GM23338 (cell line): ENCODE results near the gene SIL1. TPM values are rescaled to one million over a fixed set of nuclear protein-coding genes. Genes with fewer than 3 reads are reported as not detected.

Experiments used
- ATAC-seq: fragments of 200-7000 bp; cut with Tn5 transposase; 3 replicates; pipeline ENCODE4 v1.9.1; 2020
- DNase-seq: peaks from one replicate; pipeline ENCODE4 v3.0.0-alpha.2; 2015; ENCODE audit warnings: low spot score
- H2AFZ ChIP-seq: fragments of 200-600 bp; sonication (generic); 2 replicates; pipeline ENCODE4 v1.8.0; 2016; ENCODE audit warnings: antibody characterized with exemption, mild to moderate bottlenecking, moderate library complexity
- H3F3A ChIP-seq: fragments of 200-600 bp; sonication (generic); replicated peaks from 2 replicates; pipeline ENCODE4 v1.8.0; 2017; ENCODE audit warnings: antibody characterized with exemption, mixed run types, low read depth
- H3K27ac ChIP-seq: fragments of 200-600 bp; sonication (generic); 2 replicates; pipeline ENCODE4 v1.6.1; 2016; ENCODE audit warnings: low read depth
- H3K27me3 ChIP-seq: fragments of 200-600 bp; sonication (generic); 2 replicates; pipeline ENCODE4 v1.8.0; 2016; ENCODE audit warnings: mild to moderate bottlenecking, mixed run types, moderate library complexity; ENCODE audit not compliant: insufficient read depth
- H3K36me3 ChIP-seq: fragments of 200-600 bp; sonication (generic); 2 replicates; pipeline ENCODE4 v1.8.0; 2016; ENCODE audit warnings: mild to moderate bottlenecking; ENCODE audit not compliant: insufficient read depth
- H3K4me1 ChIP-seq: fragments of 200-600 bp; sonication (generic); 2 replicates; pipeline ENCODE4 v1.8.0; 2016; ENCODE audit warnings: mild to moderate bottlenecking, moderate library complexity; ENCODE audit not compliant: insufficient read depth
- H3K4me2 ChIP-seq: fragments of 200-600 bp; sonication (generic); 2 replicates; pipeline ENCODE4 v1.7.1; 2017; ENCODE audit warnings: mixed run types
- H3K4me3 ChIP-seq: fragments of 200-600 bp; sonication (generic); 2 replicates; pipeline ENCODE4 v1.6.1; 2016; ENCODE audit warnings: mixed run types
- H3K79me2 ChIP-seq: fragments of 200-600 bp; sonication (generic); replicated peaks from 2 replicates; pipeline ENCODE4 v1.8.0; 2017; ENCODE audit warnings: mild to moderate bottlenecking; ENCODE audit not compliant: insufficient read depth
- H3K9me2 ChIP-seq: fragments of 200-600 bp; sonication (generic); 2 replicates; pipeline ENCODE4 v1.8.0; 2017; ENCODE audit not compliant: insufficient read depth
- H4K20me1 ChIP-seq: fragments of 200-600 bp; sonication (generic); replicated peaks from 2 replicates; pipeline ENCODE4 v1.8.0; 2017; ENCODE audit warnings: mild to moderate bottlenecking; ENCODE audit not compliant: insufficient read depth
- H3K27ac Mint-ChIP-seq: 2 replicates; pipeline ENCODE4 v1.8.0; 2020; ENCODE audit warnings: inconsistent platforms, mild to moderate bottlenecking, moderate library complexity, mixed read lengths
- H3K27me3 Mint-ChIP-seq: 3 replicates; pipeline ENCODE4 v1.8.0; 2022; ENCODE audit warnings: low read depth, mild to moderate bottlenecking, moderate library complexity, mixed read lengths, inconsistent platforms; ENCODE audit not compliant: insufficient read depth, poor library complexity
- H3K36me3 Mint-ChIP-seq: 3 replicates; pipeline ENCODE4 v1.8.0; 2021; ENCODE audit warnings: low read depth, mild to moderate bottlenecking, inconsistent platforms, moderate library complexity, mixed read lengths
- H3K4me1 Mint-ChIP-seq: 3 replicates; pipeline ENCODE4 v1.8.0; 2020; ENCODE audit warnings: mild to moderate bottlenecking, inconsistent platforms, mixed read lengths
- H3K4me3 Mint-ChIP-seq: 3 replicates; pipeline ENCODE4 v1.8.0; 2021; ENCODE audit warnings: moderate library complexity, mild to moderate bottlenecking, inconsistent platforms, mixed read lengths
- H3K9me3 Mint-ChIP-seq: 3 replicates; pipeline ENCODE4 v1.8.0; 2020; ENCODE audit warnings: moderate library complexity, mild to moderate bottlenecking, inconsistent platforms, mixed read lengths
- CREB1 ChIP-seq: fragments of 250-450 bp; sonication (Bioruptor Pico); IDR thresholded peaks from 2 replicates; pipeline ENCODE4 v1.5.0; 2020; ENCODE audit warnings: low read depth, mild to moderate bottlenecking, moderate library complexity
- JUNB ChIP-seq: IDR thresholded peaks from one replicate; pipeline ENCODE4 v1.6.1; 2016; ENCODE audit warnings: antibody characterized with exemption; ENCODE audit not compliant: unreplicated experiment
- NANOG ChIP-seq: IDR thresholded peaks from 2 replicates; pipeline ENCODE4 v1.6.1; 2016; ENCODE audit warnings: antibody characterized with exemption, borderline replicate concordance
- STAT1 ChIP-seq: IDR thresholded peaks from one replicate; pipeline ENCODE4 v1.6.1; 2016; ENCODE audit warnings: antibody characterized with exemption; ENCODE audit not compliant: unreplicated experiment
- polyA plus RNA-seq: library from polyadenylated mRNA; unstranded; fragments of >200 nt; fragmentation: Nextera tagmentation; extraction: Ambion mirVana; gene quantifications from 2 replicates; pipeline ENCODE4 v1.2.1, GENCODE V29; 2016
- total RNA-seq: library from RNA; depleted of rRNA; stranded (reverse); fragments of >200 nt; shearing (Covaris generic); gene quantifications from 2 replicates; pipeline ENCODE4 v1.2.3, GENCODE V29; 2014
- TF ChIP-seq, protein P1 (sequence below): fragments of 250-450 bp; sonication (Bioruptor Pico); IDR thresholded peaks from 2 replicates; pipeline ENCODE4 v1.5.0; 2020; ENCODE audit warnings: mild to moderate bottlenecking, moderate library complexity
- TF ChIP-seq, protein P2 (sequence below): IDR thresholded peaks from 2 replicates; pipeline ENCODE4 v1.6.1; 2016; ENCODE audit warnings: antibody characterized with exemption
- TF ChIP-seq, protein P3 (sequence below), 2 experiments: fragments of 200-600 bp in 1 of 2; sonication (generic) in 1 of 2; conservative IDR thresholded peaks; 2 replicates each; pipeline versions ENCODE4 v1.5.1 to v1.6.1; 2016 to 2017; ENCODE audit warnings: antibody characterized with exemption in 2 of 2, low read depth in 2 of 2, mild to moderate bottlenecking in 2 of 2, moderate library complexity in 1 of 2

SIL1 gene
- total and polyA plus RNA-seq, 2 experiments from 2014 or later: 5.5 to 5.9 TPM

DNA sequence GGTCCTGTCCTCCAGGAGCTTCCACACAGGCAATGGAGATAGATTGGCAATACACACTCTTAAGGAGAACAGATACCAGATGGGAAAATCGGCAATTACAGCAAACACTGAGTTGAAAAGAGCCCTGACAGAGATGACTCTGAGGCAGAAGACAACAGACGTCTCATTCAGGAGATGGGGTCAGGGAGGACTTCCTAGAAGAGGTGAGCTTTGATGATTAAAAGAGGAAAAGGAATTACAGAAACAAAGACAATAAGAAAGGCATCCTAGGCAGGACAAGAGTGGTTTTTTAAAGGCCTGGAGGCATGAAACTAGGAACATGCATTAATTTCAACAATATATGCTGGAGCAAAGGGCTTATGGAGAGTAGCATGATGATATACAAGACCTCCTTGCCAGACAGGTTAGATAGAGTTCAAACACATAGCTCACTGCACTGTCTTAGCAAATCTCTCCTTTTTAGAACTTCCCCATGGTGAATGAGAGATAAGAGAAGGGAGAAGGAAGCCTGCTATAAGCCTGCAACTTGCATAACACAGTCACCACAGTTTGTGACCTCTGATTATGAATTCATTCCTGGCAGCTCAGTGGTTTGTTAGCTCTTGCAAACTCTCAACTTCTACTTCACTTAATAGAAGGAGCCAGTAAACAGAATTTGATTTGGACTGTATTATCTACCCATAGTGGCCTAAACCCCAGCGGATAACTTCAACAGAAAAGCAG is 48.5 kb downstream of the SIL1 start:
- H2AFZ ChIP-seq: no peak overlapping the region
- no peaks in the 10 kb centered on the region for H3F3A ChIP-seq
- H3K4me1 Mint-ChIP-seq: peaks cover 10% of the 10 kb centered on the region
- DNase-seq: no peak
- no peak overlapping the region for H3K27ac ChIP-seq
- no peak for ATAC-seq
- no peaks in the 10 kb centered on the region for H3K9me3 Mint-ChIP-seq
- H3K4me2 ChIP-seq: no peak overlapping the region
- no peaks in the 10 kb centered on the region for H4K20me1 ChIP-seq
- H3K4me1 ChIP-seq: no peaks in the 10 kb centered on the region
- no peaks in the 10 kb centered on the region for H3K9me2 ChIP-seq
- H3K27me3 ChIP-seq: no peaks in the 10 kb centered on the region
- no peaks in the 10 kb centered on the region for H3K36me3 Mint-ChIP-seq
- H3K4me3 ChIP-seq: no peak overlapping the region
- H3K27me3 Mint-ChIP-seq: no peaks in the 10 kb centered on the region
- H3K4me3 Mint-ChIP-seq: no peak overlapping the region
- H3K27ac Mint-ChIP-seq: no peak overlapping the region
- H3K79me2 ChIP-seq: no peaks in the 10 kb centered on the region
- no peaks in the 10 kb centered on the region for H3K36me3 ChIP-seq
- TF ChIP-seq, protein P1, sequence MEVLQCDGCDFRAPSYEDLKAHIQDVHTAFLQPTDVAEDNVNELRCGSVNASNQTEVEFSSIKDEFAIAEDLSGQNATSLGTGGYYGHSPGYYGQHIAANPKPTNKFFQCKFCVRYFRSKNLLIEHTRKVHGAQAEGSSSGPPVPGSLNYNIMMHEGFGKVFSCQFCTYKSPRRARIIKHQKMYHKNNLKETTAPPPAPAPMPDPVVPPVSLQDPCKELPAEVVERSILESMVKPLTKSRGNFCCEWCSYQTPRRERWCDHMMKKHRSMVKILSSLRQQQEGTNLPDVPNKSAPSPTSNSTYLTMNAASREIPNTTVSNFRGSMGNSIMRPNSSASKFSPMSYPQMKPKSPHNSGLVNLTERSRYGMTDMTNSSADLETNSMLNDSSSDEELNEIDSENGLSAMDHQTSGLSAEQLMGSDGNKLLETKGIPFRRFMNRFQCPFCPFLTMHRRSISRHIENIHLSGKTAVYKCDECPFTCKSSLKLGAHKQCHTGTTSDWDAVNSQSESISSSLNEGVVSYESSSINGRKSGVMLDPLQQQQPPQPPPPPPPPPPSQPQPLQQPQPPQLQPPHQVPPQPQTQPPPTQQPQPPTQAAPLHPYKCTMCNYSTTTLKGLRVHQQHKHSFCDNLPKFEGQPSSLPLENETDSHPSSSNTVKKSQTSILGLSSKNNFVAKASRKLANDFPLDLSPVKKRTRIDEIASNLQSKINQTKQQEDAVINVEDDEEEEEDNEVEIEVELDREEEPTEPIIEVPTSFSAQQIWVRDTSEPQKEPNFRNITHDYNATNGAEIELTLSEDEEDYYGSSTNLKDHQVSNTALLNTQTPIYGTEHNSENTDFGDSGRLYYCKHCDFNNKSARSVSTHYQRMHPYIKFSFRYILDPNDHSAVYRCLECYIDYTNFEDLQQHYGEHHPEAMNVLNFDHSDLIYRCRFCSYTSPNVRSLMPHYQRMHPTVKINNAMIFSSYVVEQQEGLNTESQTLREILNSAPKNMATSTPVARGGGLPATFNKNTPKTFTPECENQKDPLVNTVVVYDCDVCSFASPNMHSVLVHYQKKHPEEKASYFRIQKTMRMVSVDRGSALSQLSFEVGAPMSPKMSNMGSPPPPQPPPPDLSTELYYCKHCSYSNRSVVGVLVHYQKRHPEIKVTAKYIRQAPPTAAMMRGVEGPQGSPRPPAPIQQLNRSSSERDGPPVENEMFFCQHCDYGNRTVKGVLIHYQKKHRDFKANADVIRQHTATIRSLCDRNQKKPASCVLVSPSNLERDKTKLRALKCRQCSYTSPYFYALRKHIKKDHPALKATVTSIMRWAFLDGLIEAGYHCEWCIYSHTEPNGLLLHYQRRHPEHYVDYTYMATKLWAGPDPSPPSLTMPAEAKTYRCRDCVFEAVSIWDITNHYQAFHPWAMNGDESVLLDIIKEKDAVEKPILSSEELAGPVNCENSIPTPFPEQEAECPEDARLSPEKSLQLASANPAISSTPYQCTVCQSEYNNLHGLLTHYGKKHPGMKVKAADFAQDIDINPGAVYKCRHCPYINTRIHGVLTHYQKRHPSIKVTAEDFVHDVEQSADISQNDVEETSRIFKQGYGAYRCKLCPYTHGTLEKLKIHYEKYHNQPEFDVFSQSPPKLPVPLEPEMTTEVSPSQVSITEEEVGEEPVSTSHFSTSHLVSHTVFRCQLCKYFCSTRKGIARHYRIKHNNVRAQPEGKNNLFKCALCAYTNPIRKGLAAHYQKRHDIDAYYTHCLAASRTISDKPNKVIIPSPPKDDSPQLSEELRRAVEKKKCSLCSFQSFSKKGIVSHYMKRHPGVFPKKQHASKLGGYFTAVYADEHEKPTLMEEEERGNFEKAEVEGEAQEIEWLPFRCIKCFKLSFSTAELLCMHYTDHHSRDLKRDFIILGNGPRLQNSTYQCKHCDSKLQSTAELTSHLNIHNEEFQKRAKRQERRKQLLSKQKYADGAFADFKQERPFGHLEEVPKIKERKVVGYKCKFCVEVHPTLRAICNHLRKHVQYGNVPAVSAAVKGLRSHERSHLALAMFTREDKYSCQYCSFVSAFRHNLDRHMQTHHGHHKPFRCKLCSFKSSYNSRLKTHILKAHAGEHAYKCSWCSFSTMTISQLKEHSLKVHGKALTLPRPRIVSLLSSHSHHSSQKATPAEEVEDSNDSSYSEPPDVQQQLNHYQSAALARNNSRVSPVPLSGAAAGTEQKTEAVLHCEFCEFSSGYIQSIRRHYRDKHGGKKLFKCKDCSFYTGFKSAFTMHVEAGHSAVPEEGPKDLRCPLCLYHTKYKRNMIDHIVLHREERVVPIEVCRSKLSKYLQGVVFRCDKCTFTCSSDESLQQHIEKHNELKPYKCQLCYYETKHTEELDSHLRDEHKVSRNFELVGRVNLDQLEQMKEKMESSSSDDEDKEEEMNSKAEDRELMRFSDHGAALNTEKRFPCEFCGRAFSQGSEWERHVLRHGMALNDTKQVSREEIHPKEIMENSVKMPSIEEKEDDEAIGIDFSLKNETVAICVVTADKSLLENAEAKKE (CRISPR knock-in tag): no peak
- TF ChIP-seq, protein P2, sequence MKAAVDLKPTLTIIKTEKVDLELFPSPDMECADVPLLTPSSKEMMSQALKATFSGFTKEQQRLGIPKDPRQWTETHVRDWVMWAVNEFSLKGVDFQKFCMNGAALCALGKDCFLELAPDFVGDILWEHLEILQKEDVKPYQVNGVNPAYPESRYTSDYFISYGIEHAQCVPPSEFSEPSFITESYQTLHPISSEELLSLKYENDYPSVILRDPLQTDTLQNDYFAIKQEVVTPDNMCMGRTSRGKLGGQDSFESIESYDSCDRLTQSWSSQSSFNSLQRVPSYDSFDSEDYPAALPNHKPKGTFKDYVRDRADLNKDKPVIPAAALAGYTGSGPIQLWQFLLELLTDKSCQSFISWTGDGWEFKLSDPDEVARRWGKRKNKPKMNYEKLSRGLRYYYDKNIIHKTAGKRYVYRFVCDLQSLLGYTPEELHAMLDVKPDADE: no peak
- no peak for TF ChIP-seq CREB1 (CRISPR knock-in tag)
- no peak for TF ChIP-seq NANOG

DNA sequence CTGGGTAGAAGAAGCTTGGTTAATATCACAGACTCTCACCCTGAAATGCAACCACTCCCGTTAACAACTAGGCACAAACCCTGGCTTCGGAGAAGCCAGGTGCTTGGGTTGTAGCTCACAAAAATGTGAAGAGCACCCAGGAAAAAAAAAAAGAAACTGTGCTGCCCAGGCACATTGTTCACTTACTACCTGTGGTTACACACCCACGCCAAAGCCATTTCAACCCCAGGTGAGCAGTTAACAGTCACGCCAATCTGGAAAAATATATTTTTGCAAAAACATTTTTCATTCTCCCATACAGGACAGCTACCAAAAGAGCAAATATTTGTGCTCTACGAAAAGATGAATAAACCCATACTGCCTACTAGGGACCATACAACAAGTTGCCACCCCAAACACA is 49.2 kb downstream of the SIL1 start:
- peaks cover 10% of the 10 kb centered on the region for H3K4me1 Mint-ChIP-seq
- no peaks in the 10 kb centered on the region for H4K20me1 ChIP-seq
- H3K9me3 Mint-ChIP-seq: no peaks in the 10 kb centered on the region
- DNase-seq (no peak), ATAC-seq (no peak)
- no peaks in the 10 kb centered on the region for H3K4me1 ChIP-seq
- H3K9me2 ChIP-seq: no peaks in the 10 kb centered on the region
- no peak overlapping the region for H3K4me3 ChIP-seq
- no peaks in the 10 kb centered on the region for H3K36me3 Mint-ChIP-seq
- no peaks in the 10 kb centered on the region for H3K27me3 Mint-ChIP-seq
- no peaks in the 10 kb centered on the region for H3K36me3 ChIP-seq
- H3K79me2 ChIP-seq: no peaks in the 10 kb centered on the region
- no peaks in the 10 kb centered on the region for H3F3A ChIP-seq
- H2AFZ ChIP-seq: no peak overlapping the region
- no peak overlapping the region for H3K27ac Mint-ChIP-seq
- H3K4me3 Mint-ChIP-seq: no peak overlapping the region
- no peak overlapping the region for H3K4me2 ChIP-seq
- H3K27me3 ChIP-seq: no peaks in the 10 kb centered on the region
- H3K27ac ChIP-seq: no peak overlapping the region
- TF ChIP-seq, protein P2: no peak
- TF ChIP-seq CREB1 (CRISPR knock-in tag): no peak
- TF ChIP-seq, protein P3, sequence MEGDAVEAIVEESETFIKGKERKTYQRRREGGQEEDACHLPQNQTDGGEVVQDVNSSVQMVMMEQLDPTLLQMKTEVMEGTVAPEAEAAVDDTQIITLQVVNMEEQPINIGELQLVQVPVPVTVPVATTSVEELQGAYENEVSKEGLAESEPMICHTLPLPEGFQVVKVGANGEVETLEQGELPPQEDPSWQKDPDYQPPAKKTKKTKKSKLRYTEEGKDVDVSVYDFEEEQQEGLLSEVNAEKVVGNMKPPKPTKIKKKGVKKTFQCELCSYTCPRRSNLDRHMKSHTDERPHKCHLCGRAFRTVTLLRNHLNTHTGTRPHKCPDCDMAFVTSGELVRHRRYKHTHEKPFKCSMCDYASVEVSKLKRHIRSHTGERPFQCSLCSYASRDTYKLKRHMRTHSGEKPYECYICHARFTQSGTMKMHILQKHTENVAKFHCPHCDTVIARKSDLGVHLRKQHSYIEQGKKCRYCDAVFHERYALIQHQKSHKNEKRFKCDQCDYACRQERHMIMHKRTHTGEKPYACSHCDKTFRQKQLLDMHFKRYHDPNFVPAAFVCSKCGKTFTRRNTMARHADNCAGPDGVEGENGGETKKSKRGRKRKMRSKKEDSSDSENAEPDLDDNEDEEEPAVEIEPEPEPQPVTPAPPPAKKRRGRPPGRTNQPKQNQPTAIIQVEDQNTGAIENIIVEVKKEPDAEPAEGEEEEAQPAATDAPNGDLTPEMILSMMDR (conservative IDR thresholded peaks at IDR 0.05; ENCODE audit: low read depth in 2 of 2): no peak
- TF ChIP-seq JUNB: no peak
- no peak for TF ChIP-seq STAT1
